ENCODE data around the gene SYPL2. TPM values are rescaled to one million over a fixed set of nuclear protein-coding genes. Genes with fewer than 3 reads are reported as not detected.
"Not testable (repeated sequence)": the region's sequence is repeated elsewhere in the genome, so short reads cannot be mapped to it uniquely, and the experiment has no call there.

Gene SYPL2
- 0.35 and 0.37 TPM in 2 replicates for total RNA-seq (2014; rRNA removed; shearing (Covaris generic))
- polyA plus RNA-seq (2015; cell fraction: cytosol; rRNA removed) = 0.51 and 0.52 TPM in 2 replicates
- 0.47 and 1.2 TPM in 2 replicates for polyA plus RNA-seq (2015; cell fraction: nucleus; rRNA removed)

DNA sequence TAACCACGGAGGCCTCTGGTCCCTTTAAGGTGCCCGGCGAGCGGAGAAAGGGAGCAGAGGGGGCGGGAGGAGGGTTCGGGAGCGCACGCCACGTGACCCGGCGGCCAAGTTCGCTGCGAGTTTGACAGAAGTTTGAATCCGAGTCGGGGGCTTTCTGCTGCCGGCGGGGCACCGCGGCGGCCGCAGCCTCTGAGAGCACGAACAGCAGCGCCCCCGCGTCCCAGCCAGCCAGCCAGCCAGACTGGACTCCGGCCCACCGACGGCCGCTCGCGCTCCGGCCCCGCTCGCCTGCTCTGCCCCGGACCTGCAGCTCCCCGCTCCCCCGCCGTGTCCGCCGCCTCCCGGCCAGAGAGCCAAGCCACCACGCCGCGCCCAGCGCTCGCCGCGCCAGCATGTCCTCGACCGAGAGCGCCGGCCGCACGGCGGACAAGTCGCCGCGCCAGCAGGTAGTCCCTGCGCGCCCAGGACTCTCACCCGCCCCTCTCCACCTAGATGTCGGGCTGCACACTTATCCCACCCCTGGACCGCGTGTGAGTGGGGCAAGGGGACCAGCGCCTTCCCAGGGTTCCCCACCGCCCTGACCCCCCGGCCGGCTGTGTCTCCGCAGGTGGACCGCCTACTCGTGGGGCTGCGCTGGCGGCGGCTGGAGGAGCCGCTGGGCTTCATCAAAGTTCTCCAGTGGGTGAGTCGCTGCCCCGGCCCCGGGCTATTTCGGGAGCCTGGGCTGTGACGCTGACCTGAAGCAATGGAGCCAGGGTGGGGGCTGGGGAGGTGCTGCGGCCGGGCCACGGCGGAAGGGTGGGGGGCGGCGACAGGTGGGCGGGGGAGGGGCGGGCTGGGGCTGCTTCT is at the start of gene SYPL2:
Gene SYPL2 (plus strand): TSS at position 95 of the 849 bp plus-strand sequence. CDS start 298 bp downstream, at position 393.
- in situ Hi-C loops (cut with HindIII; ENCODE audit: low pct_unique_long_range_greater_than_20kb, low sequenced_read_pairs) = no loop called here
- DNase-seq (ENCODE audit: low read depth, low spot score) = peak; percentile 21

DNA sequence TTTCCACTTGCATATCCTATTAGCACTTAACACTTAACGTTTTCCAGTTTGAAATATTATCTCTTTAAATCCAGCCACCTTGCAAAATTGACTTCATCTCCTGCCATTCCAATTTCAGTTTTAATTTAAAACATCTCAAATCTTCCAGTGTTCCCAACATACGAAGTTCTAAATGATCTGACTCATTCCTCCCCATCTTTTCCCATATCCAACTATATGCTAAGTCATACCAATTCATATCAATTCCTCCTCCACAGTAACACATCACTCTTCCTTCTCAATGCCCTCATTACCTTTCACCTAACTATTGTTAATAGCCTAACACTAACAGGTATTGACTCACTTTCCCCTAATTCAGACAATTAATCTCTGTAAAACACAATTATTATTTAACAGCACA is 42.8 kb upstream of the SYPL2 start:
- in situ Hi-C loops (cut with HindIII; ENCODE audit: low pct_unique_long_range_greater_than_20kb, low sequenced_read_pairs) = no loop called here
- no peak for DNase-seq (ENCODE audit: low read depth, low spot score)

DNA sequence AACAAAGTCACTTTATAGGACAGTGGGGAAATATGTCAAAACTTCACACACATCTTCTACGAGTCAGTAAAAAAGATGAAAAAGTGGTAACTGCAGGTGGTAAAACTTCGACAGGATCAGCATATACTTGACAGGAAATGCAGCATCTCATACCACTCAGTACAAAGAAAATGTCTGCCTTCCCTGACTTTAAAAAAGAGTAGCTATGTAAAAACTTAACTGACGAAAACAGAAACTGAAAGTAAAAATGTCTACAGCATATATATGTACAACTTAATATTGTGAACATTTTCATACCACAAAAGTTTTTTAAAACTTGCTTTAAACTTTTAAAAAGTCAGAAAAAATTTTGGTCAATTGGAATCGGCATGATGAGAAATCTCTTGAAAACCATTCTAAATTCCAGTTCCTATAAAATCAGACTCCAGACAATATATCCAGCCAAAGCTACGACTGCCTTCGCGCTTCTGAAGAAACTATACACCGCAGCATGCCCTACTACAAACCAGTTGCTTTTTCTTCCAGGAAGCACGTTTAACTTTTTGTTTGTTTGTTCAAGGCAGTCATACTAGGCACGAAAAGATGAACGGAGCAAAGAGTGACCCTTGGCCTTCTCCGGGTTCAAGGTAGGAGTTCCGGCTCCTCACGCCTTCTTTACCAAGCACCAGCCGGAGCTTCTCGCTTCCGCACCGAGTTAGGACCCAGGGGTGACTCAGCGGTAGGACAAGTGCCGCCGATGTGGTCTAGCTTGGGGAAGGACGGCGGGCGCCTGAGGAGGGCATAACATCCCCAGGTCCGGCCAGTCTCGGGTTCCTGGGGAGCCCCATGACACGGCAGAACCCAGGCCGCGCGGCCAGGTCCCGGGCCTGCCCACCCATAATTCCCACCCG is 40.7 kb upstream of the SYPL2 start:
- peak; percentile 21 for DNase-seq (ENCODE audit: low read depth, low spot score)

DNA sequence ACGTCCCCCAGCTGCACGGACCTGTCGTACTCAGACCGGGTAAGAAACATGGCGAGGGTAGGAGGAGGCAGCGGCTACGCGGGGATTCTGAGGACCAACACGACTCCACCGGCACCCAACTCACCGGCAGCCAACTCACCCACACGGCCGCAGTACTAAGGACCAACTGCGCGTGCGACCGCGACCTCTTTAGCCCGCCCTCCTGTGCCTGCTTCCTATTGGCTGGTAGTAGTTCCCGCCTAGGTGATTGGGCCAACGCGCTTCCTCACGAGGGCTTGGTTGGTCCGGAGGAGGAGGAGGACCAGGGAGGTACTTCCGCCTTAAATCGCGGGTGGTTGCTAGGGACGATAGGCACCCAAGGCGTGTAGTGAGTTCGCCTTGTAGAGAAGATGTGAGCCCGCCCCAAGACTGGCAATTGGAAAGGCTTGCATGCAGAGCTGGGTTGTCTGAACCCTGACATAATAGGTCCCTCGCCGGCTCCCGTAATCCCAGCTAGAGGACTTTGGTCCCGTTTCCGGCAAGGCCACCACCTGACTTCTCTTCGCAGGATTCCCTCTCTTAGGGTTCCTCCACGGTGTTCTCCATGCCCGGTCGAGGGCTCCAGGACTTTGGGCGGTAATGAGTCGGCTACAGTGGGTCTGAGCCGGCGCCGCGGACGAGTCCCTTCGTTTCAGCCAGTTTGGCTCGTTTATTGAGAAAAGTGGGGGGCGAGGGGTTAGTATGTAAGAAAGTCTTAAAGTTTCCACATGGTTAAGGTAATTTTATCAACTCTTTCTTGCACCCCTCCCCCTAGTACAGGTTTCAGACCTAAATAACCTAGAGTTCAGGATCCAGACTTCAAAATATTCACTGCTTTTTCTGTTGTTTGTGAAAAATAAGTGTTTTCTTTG is 39.8 kb upstream of the SYPL2 start, which contains the start of gene PSMA5:
Gene PSMA5 (minus strand): TSS at position 168 of the 890 bp plus-strand sequence. CDS start 118 bp downstream, at position 50.
- in situ Hi-C loops (cut with HindIII; ENCODE audit: low pct_unique_long_range_greater_than_20kb, low sequenced_read_pairs) = no loop called here
- peak; percentile 99 for DNase-seq (ENCODE audit: low read depth, low spot score)

More for the DNA sequence above, 40.7 kb upstream of the SYPL2 start:
- in situ Hi-C loops (cut with HindIII; ENCODE audit: low pct_unique_long_range_greater_than_20kb, low sequenced_read_pairs) = no loop called here

DNA sequence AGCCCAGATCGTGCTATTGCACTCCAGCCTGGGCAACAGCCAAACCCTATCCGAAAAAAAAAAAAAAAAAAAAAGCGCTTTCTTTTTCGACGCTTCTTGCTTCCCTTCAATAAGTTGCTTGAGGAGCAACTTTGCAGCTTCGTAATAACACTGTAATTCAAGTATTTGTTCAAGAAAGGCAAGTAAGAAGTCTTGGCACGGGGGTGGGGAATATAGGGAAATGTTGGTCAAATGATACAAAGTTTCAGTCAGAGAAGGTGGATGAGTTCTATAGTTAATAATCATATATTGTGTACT is 39.2 kb upstream of the SYPL2 start:
- in situ Hi-C loops (cut with HindIII; ENCODE audit: low pct_unique_long_range_greater_than_20kb, low sequenced_read_pairs) = no loop called here

DNA sequence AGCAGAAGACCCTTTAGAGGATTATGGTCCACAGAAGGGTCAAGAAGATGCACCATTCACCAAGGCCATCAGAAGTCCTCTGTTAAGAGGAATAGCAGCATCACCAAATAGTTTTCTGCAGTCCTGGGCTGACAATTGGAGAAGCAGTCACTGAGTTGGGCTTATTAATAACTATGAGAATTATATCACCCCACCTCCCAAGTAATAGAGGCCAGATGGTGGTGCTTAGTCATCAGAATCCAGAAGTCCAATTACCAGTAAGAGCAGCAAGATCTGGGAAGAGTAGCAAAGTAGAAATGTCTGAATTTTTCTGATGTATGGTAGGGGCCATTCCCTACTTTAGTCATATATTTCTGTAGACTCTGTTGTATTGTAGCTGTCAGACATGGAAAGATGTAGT is 34.0 kb upstream of the SYPL2 start:
- DNase-seq (ENCODE audit: low read depth, low spot score) = no peak
- in situ Hi-C loops (cut with HindIII; ENCODE audit: low pct_unique_long_range_greater_than_20kb, low sequenced_read_pairs) = no loop called here

More for the DNA sequence above, 39.2 kb upstream of the SYPL2 start:
- DNase-seq (ENCODE audit: low read depth, low spot score) = no peak

DNA sequence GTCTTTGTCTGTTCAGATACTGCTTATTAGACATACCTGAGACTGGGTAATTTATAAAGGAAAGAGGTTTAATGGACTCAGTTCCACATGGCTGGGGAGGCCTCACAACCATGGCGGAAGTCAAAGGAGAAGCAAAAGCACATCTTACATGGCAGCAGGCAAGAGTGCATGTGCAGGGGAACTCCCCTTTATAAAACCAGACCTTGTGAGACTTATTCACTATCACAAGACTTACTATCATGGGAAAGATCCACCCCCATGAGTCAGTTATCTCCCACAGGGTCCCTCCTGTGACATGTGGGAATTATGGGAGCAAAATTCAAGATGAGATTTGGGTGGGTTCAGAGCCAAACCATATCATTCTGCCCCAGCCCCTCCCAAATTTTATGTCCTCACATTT is 33.0 kb upstream of the SYPL2 start:
- in situ Hi-C loops (cut with HindIII; ENCODE audit: low pct_unique_long_range_greater_than_20kb, low sequenced_read_pairs) = no loop called here
- DNase-seq (ENCODE audit: low read depth, low spot score) = peak; percentile 36

DNA sequence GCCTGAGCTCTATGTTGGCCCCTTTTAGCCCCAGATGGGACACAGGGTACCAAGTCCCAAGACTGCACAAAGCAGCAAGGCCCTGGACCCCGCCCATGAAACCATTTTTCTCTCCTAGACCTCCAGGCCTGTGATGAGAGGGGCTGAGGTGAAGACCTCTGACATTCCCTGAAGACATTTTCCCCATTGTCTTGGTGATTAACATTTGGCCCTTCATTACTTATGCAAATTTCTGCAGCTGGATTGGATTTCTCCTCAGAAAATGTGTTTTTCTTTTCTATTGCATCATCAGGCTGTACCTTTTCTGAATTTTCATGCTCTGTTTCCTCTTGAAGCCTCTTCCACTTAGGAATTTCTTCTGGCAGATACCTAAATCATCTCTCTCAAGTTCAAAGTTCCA is 31.9 kb upstream of the SYPL2 start:
- in situ Hi-C loops (cut with HindIII; ENCODE audit: low pct_unique_long_range_greater_than_20kb, low sequenced_read_pairs) = no loop called here
- no peak for DNase-seq (ENCODE audit: low read depth, low spot score)

DNA sequence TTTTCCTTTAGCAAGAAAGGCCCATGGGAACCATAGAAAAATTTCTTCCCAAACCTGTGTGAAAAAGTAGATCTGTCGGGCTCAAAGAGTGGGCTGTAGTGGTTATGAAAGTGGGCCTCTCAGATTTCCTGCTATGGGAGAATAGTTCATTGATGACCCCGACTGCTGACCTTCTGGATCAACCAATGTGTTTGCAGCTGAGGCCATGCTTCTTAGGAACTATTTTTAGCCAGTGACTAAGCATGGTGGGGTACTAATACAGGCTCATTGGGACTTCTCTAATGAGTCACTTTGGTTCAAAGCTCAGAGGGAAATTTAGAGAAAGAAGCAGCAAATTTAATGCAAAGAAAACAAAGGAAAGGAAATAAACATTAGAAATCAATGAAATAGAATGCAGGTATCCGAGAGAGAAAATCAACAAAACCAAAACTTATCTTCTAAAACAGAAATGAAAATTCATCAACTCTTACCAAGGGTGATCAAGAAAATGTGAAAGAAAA is 27.5 kb upstream of the SYPL2 start:
- peak; percentile 22 for DNase-seq (ENCODE audit: low read depth, low spot score)
- in situ Hi-C loops (cut with HindIII; ENCODE audit: low pct_unique_long_range_greater_than_20kb, low sequenced_read_pairs) = no loop called here

DNA sequence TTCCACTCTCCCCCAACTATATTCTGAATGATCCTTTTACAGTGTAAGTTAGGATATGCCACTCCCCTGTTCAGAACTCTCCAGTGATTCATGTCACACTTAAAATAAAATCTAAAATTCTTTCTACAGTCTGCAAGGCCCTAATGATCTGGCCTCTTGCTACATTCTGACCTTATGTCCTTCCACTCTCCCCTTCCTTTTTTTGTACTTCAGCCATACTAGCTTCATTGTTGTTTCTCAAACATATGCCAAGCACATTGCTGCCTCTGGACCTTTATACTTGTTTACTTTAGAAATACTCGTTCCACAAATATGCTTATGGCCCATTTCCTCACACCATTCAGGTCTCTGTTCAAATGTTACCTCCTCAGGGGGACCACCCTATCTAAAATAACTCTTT is 25.3 kb upstream of the SYPL2 start:
- in situ Hi-C loops (cut with HindIII; ENCODE audit: low pct_unique_long_range_greater_than_20kb, low sequenced_read_pairs) = no loop called here
- DNase-seq (ENCODE audit: low read depth, low spot score) = no peak

DNA sequence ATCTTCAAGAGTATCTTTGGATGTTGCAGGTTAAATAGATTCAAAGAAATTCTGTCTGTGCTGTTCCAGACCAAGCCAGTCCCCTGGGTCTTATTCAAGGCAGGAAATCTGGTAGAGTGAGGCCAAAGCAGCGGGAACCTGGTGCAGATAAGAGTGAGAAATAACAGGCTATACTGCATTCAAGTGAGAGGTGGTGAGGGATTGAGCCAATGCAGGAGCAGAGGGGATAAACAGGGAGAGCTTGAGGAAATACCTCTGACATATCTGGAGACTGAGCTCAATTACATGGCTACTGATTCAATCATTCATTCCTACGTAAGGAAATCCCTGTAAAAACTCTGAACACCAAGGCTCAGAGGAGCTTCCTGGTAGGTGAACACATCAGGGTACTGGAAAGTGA is 22.9 kb upstream of the SYPL2 start:
- in situ Hi-C loops (cut with HindIII; ENCODE audit: low pct_unique_long_range_greater_than_20kb, low sequenced_read_pairs) = no loop called here
- DNase-seq (ENCODE audit: low read depth, low spot score) = no peak

DNA sequence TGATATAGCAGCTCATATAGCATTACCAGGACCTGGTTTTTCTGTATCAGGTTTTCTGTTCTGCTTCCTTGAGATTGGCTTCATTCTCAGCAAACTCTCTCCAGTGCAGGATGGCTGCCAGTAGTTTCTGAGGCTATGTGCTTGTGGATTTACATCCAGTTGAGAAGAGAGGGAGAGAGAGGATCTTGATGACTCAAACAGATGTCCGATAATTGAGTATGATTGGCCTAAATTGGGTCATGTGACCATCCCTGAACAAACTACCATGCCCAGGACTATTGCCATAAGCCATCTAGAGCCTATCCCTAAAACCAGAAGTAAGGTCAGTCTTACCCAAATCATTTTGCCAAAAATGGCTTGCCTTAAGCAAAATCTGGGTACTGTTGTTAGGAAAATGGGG is 22.0 kb upstream of the SYPL2 start:
- in situ Hi-C loops (cut with HindIII; ENCODE audit: low pct_unique_long_range_greater_than_20kb, low sequenced_read_pairs) = no loop called here
- DNase-seq (ENCODE audit: low read depth, low spot score) = no peak

DNA sequence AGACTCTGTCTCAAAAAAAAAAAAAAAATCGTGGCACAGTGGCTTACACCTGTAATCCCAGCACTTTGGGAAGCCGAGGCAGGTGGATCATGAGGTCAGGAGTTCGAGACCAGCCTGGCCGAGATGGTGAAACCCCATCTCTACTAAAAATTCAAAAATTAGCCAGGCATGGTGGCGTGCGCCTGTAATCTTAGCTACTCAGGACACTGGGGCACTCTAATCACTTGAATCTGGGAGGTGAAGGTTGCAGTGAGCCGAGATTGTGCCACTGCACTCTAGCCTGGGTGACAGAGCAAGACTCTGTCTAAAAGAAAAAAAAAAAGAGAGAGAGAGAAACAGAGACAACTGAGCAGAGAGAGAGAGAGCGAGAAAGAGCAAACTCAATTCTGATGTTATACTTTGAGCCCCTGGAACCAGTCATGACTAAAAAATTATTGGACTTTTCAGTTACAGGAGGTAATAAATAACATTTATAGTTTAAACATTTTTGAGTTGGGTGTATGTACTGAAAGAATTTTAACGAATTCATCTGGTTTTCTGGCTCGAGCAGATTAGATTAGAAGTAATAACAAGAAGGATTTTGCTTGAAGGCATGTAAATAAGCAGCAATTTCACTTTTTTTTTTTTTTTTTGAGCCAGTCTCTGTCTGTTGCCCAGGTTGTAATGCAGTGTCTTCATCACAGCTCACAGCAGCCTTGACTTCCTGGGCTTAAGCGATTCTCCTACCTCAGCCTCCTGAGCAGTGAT is 20.2 kb upstream of the SYPL2 start:
- DNase-seq (ENCODE audit: low read depth, low spot score); in situ Hi-C loops (cut with HindIII; ENCODE audit: low pct_unique_long_range_greater_than_20kb, low sequenced_read_pairs): not testable (repeated sequence)

DNA sequence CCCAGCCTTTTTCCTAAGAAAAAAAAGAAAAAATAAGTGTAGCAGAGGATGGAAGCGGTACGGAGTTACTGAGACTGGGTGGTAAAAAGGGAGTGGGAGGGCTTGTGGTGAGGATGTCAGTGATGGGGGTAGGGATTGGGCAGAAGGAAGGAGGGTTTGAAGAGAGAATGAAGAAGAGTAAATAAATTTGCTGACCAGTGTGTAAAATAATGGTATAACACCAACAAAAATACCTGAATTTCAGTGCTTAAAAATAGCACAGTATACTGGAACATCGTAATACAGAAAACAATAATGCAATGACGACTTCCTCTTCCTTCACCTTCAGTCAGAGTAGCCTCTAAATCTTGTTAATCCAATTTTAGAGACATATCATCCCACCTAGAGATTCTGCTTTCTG is 18.8 kb upstream of the SYPL2 start:
- DNase-seq (ENCODE audit: low read depth, low spot score) = no peak
- in situ Hi-C loops (cut with HindIII; ENCODE audit: low pct_unique_long_range_greater_than_20kb, low sequenced_read_pairs) = no loop called here

DNA sequence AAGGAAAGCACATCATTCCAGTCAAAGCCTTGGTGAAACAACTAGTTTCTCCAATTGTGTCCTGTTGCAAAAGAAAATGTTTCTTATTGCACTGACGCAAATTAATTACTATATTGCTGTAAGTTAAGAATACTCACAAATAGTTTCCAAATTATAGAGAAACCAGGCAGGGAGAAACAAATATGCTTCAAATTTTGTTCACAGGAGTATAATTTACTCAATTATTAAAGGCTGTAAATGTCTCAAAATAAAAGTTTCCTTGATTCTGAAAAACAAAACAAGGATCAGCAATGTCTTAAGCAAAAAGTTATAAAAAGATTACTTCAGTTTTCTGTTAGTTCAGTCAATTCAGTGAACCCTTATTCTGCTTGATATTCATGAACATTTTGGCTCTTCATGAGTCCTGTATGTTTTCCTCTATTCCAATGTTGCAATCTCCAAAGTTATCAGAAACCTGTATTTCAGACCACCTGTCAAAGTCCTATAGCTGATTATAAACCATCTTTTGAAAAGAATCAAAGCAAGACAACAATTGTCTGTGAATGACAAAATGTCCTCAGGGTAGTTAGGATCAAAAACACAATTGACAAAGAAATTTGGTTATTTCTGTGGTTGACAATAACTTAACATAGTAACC is 11.7 kb upstream of the SYPL2 start:
- DNase-seq (ENCODE audit: low read depth, low spot score) = no peak
- in situ Hi-C loops (cut with HindIII; ENCODE audit: low pct_unique_long_range_greater_than_20kb, low sequenced_read_pairs) = no loop called here

DNA sequence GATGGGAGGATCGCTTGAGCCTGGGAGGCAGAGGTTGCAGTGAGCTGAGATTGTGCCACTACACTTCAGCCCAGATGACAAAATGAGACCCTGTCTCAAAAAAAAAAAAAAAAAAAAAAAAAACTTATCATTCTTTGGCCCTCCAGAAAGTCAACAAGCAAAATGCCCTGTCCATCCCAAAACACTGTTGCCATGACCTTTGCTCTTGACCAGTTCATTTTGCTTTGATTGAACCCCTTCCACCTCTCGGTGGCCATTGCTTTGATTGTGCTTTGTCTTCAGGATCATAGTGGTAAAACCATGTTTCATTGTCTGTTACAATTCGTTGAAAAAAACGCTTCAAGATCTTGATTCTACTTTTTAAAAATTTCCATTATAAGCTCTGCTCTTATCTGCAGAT is 8.5 kb upstream of the SYPL2 start:
- no peak for DNase-seq (ENCODE audit: low read depth, low spot score)
- in situ Hi-C loops (cut with HindIII; ENCODE audit: low pct_unique_long_range_greater_than_20kb, low sequenced_read_pairs) = no loop called here

Data from SK-MEL-5 (cell line).